ENCODE data around the gene SYNE4. TPM values are rescaled to one million over a fixed set of nuclear protein-coding genes. Genes with fewer than 3 reads are reported as not detected.

SYNE4 gene
- total and polyA plus RNA-seq, 2 of the 4 experiments (the other 2 are of a cell fraction) = 0.27 TPM; not detected in 1

DNA sequence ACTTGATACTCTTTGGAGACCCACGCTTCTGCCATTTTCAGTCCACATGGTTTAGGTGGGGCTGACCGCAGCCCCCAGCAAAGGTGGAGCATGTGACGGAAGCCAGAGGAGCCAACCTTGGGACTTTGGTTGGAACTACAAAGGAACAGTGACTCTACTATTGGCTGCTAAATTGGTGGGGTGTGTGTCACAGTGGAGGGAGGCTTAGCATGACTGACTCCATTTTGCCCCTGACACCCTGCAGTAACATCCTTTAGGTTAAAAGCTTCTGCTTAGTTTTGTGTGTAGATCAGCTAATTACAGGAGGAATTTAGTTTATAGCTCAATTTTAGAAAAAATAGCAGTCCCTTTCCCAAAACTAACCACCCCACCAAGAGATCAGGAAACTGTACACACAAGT lies 7.0 kb downstream of the SYNE4 start:
- Histone ChIP-seq H2BK5ac (ENCODE audit: low read depth, low read length, poor library complexity, severe bottlenecking) (no peak overlapping the region), H3K4ac (ENCODE audit: low read depth, low read length) (no peak overlapping the region), H3K36me3 (ENCODE audit: control insufficient read depth, insufficient read depth, low read length) (peaks cover 9% of the 10 kb centered on the region), H3K18ac (ENCODE audit: low read depth, low read length) (no peak overlapping the region), H2BK20ac (ENCODE audit: low read depth, low read length) (no peak overlapping the region), H3K9ac (ENCODE audit: low read depth, low read length) (no peak overlapping the region), H4K5ac (ENCODE audit: low read depth, low read length) (no peak overlapping the region), H2BK15ac (ENCODE audit: low read depth, low read length) (no peak overlapping the region), H3K4me3 (ENCODE audit: insufficient read depth, low read depth, low read length) (no peak overlapping the region), H3K4me1 (ENCODE audit: control insufficient read depth, insufficient read depth, low read length) (peaks cover 2% of the 10 kb centered on the region; the same call in 1 of the 2 replicates), H4K91ac (ENCODE audit: insufficient read depth, low read depth, low read length) (no peak overlapping the region), H2AK5ac (ENCODE audit: low read depth, low read length) (no peak overlapping the region), H3K27me3 (ENCODE audit: control insufficient read depth, insufficient read depth, low read length) (no peaks in the 10 kb centered on the region), H4K8ac (ENCODE audit: low read depth in 2 of 2, low read length in 2 of 2) (no peak overlapping the region), H3K9me1 (ENCODE audit: insufficient read depth, low read length) (peaks cover 11% of the 10 kb centered on the region), H3K4me2 (ENCODE audit: low read depth, low read length) (no peak overlapping the region), H4K20me1 (ENCODE audit: insufficient read depth, low read length) (peaks cover 25% of the 10 kb centered on the region), H3K23ac (ENCODE audit: low read depth, low read length) (no peak overlapping the region), H2AK9ac (replicated peaks; ENCODE audit: low read depth, low read length, poor library complexity) (no peak overlapping the region), H3K27ac (ENCODE audit: insufficient read depth, low read length) (no peak overlapping the region), H2BK120ac (ENCODE audit: low read depth, low read length) (no peak overlapping the region), H3K9me3 (ENCODE audit: control insufficient read depth, insufficient read depth, low read length) (no peaks in the 10 kb centered on the region), H3K14ac (replicated peaks; ENCODE audit: low read depth, low read length) (no peak overlapping the region), H3K79me1 (ENCODE audit: low read depth in 1 of 2, low read length in 2 of 2) (peaks cover 10 to 48% of the 10 kb centered on the region in 2 experiments), H3K56ac (ENCODE audit: extremely low read depth, insufficient read depth, low read length) (no peak overlapping the region), H2AFZ (replicated peaks; ENCODE audit: low read length, poor library complexity) (no peak overlapping the region)
- no peak for DNase-seq
- no TSS peak for BruUV-seq (replicated peaks)
- TF ChIP-seq RCOR1 (IDR thresholded peaks at IDR 0.05; ENCODE audit: insufficient replicate concordance, low read length) = no peak
- TF ChIP-seq CEBPB (IDR thresholded peaks at IDR 0.05; ENCODE audit: low read depth, low read length) = no peak
- TF ChIP-seq MAFK (IDR thresholded peaks at IDR 0.05; ENCODE audit: low read depth, low read length) = no peak
- TF ChIP-seq RAD21 (IDR thresholded peaks at IDR 0.05; ENCODE audit: low read length) = no peak
- no peak for TF ChIP-seq BHLHE40 (IDR thresholded peaks at IDR 0.05; ENCODE audit: low read depth, low read length)
- TF ChIP-seq NFE2L2 (IDR thresholded peaks at IDR 0.05; ENCODE audit: low read depth, low read length) = no peak
- no peak for TF ChIP-seq MAZ (IDR thresholded peaks at IDR 0.05; ENCODE audit: borderline replicate concordance, low read depth, low read length)
- TF ChIP-seq, protein P1, sequence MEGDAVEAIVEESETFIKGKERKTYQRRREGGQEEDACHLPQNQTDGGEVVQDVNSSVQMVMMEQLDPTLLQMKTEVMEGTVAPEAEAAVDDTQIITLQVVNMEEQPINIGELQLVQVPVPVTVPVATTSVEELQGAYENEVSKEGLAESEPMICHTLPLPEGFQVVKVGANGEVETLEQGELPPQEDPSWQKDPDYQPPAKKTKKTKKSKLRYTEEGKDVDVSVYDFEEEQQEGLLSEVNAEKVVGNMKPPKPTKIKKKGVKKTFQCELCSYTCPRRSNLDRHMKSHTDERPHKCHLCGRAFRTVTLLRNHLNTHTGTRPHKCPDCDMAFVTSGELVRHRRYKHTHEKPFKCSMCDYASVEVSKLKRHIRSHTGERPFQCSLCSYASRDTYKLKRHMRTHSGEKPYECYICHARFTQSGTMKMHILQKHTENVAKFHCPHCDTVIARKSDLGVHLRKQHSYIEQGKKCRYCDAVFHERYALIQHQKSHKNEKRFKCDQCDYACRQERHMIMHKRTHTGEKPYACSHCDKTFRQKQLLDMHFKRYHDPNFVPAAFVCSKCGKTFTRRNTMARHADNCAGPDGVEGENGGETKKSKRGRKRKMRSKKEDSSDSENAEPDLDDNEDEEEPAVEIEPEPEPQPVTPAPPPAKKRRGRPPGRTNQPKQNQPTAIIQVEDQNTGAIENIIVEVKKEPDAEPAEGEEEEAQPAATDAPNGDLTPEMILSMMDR (conservative IDR thresholded peaks at IDR 0.05; ENCODE audit: low read depth, low read length) = no peak
- no peak for TF ChIP-seq SMC3 (IDR thresholded peaks at IDR 0.05; ENCODE audit: low read depth, low read length)
- no peak for TF ChIP-seq RFX5 (IDR thresholded peaks at IDR 0.05; ENCODE audit: low read depth, low read length)
- TF ChIP-seq FOS (IDR thresholded peaks at IDR 0.05; ENCODE audit: low read depth, low read length) = no peak
- TF ChIP-seq CHD1 (IDR thresholded peaks at IDR 0.05; ENCODE audit: low read depth, low read length) = no peak
- TF ChIP-seq POLR2A (IDR thresholded peaks at IDR 0.05; ENCODE audit: low read depth, low read length) = no peak
- TF ChIP-seq MXI1 (IDR thresholded peaks at IDR 0.05; ENCODE audit: borderline replicate concordance, low read depth, low read length) = no peak
- TF ChIP-seq, protein P2, sequence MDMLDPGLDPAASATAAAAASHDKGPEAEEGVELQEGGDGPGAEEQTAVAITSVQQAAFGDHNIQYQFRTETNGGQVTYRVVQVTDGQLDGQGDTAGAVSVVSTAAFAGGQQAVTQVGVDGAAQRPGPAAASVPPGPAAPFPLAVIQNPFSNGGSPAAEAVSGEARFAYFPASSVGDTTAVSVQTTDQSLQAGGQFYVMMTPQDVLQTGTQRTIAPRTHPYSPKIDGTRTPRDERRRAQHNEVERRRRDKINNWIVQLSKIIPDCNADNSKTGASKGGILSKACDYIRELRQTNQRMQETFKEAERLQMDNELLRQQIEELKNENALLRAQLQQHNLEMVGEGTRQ (IDR thresholded peaks at IDR 0.05; ENCODE audit: low read depth, low read length) = no peak
- TF ChIP-seq, protein P3, sequence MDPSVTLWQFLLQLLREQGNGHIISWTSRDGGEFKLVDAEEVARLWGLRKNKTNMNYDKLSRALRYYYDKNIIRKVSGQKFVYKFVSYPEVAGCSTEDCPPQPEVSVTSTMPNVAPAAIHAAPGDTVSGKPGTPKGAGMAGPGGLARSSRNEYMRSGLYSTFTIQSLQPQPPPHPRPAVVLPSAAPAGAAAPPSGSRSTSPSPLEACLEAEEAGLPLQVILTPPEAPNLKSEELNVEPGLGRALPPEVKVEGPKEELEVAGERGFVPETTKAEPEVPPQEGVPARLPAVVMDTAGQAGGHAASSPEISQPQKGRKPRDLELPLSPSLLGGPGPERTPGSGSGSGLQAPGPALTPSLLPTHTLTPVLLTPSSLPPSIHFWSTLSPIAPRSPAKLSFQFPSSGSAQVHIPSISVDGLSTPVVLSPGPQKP (IDR thresholded peaks at IDR 0.05; ENCODE audit: borderline replicate concordance, low read depth, low read length) = no peak
- intact Hi-C loops (cut with micrococcal nuclease) (no loop called here), dilution Hi-C loops (cut with HindIII; ENCODE audit: low sequenced_read_pairs, unreplicated experiment) (no loop called here), in situ Hi-C loops (cut with MboI; ENCODE audit: low sequenced_read_pairs) (no loop called here)
- ChIA-PET POLR2A (ENCODE audit: unreplicated experiment) (no interaction called here), CTCF (no interaction called here)
- no CpG with 5 or more reads among the region's 3 CpGs for WGBS, 2 experiments (ENCODE audit: extremely low coverage in 2 of 2, insufficient read length in 1 of 2)
- no peak for ATAC-seq (ENCODE audit: low read depth)
